GM10266 (cell line): ENCODE data around the gene NGF.

Experiments used
- DNase-seq: peaks from one replicate; pipeline ENCODE4 v3.0.0; 2012; ENCODE audit errors: extremely low spot score
- CTCF ChIP-seq: IDR thresholded peaks from 2 replicates; pipeline ENCODE4 v1.5.1; 2012; ENCODE audit warnings: mild to moderate bottlenecking, low read depth; ENCODE audit not compliant: control insufficient read depth, insufficient read depth; ENCODE audit errors: missing control alignments

Gene NGF

GRCh38 chr1:115324649-115325420 lies 13.2 kb downstream of the NGF start:
- no peak for TF ChIP-seq CTCF
- no peak for DNase-seq

GRCh38 chr1:115323366-115324004 lies 14.6 kb downstream of the NGF start:
- no peak for TF ChIP-seq CTCF
- no peak for DNase-seq

- no peak for TF ChIP-seq CTCF
- DNase-seq: no peak
Measured at GRCh38 chr1:115322631-115323030, 15.4 kb downstream of the NGF start.

- no peak for DNase-seq
- TF ChIP-seq CTCF: no peak
Measured at GRCh38 chr1:115320377-115320776, 17.7 kb downstream of the NGF start.

GRCh38 chr1:115319706-115320105 lies 18.3 kb downstream of the NGF start:
- DNase-seq: no peak
- TF ChIP-seq CTCF: no peak

GRCh38 chr1:115317101-115318012 lies 20.7 kb downstream of the NGF start:
- TF ChIP-seq CTCF: no peak
- no peak for DNase-seq
